Spleen (tissue), 11 donors: ENCODE measurements around the gene IL18RAP. TPM values are rescaled to one million over a fixed set of nuclear protein-coding genes. Genes with fewer than 3 reads are reported as not detected.

Experiments
- DNase-seq: peaks from one replicate; pipeline ENCODE4 v3.0.0-alpha.2; 2020
- H3K27ac ChIP-seq, 8 donors: fragments of 200-600 bp; sonication (generic) in 7 of 8; 1 replicate in 4 of 8; 2 replicates in 4 of 8; pipeline versions ENCODE4 v1.5.0 to v1.8.0; 2016 to 2021; ENCODE audit warnings: inconsistent platforms in 4 of 8, mild to moderate bottlenecking in 4 of 8, moderate library complexity in 1 of 8
- H3K27me3 ChIP-seq, 7 donors: fragments of 200-600 bp; sonication (generic) in 6 of 7; replicated peaks in 1 of 7; 1 replicate in 4 of 7; 2 replicates in 3 of 7; pipeline versions ENCODE4 v1.5.0 to v1.8.0; 2016 to 2021; ENCODE audit warnings: inconsistent platforms in 3 of 7, mild to moderate bottlenecking in 1 of 7
- H3K36me3 ChIP-seq, 6 donors: fragments of 200-600 bp; sonication (generic) in 5 of 6; 1 replicate in 4 of 6; 2 replicates in 2 of 6; pipeline versions ENCODE4 v1.5.0 to v1.8.0; 2016 to 2021; ENCODE audit warnings: inconsistent platforms in 2 of 6
- H3K4me1 ChIP-seq, 6 donors: fragments of 200-600 bp; sonication (generic) in 5 of 6; 1 replicate in 3 of 6; 2 replicates in 3 of 6; pipeline versions ENCODE4 v1.5.0 to v1.8.0; 2016 to 2021; ENCODE audit warnings: inconsistent platforms in 3 of 6
- H3K4me3 ChIP-seq, 8 donors: fragments of 200-600 bp; sonication (generic) in 7 of 8; 1 replicate in 4 of 8; 2 replicates in 4 of 8; pipeline versions ENCODE4 v1.5.0 to v1.8.0; 2016 to 2021; ENCODE audit warnings: inconsistent platforms in 4 of 8, mild to moderate bottlenecking in 4 of 8, moderate library complexity in 2 of 8
- H3K9me3 ChIP-seq, 8 donors: fragments of 200-600 bp; sonication (generic) in 7 of 8; 1 replicate in 4 of 8; 2 replicates in 4 of 8; pipeline versions ENCODE4 v1.5.0 to v1.8.0; 2016 to 2021; ENCODE audit warnings: inconsistent platforms in 4 of 8
- CTCF ChIP-seq, 11 experiments: fragments of 200-600 bp in 7 of 11; fragments of 450-650 bp in 4 of 11; sonication (generic) in 4 of 11; IDR thresholded peaks in 8 of 11; conservative IDR thresholded peaks in 3 of 11; 1 replicate in 7 of 11; 2 replicates in 4 of 11; pipeline versions ENCODE4 v1.4.0 to v1.8.0; 2016 to 2021; ENCODE audit warnings: antibody characterized with exemption in 11 of 11, inconsistent platforms in 4 of 11, mild to moderate bottlenecking in 1 of 11
- POLR2A ChIP-seq, 3 donors: fragments of 450-650 bp; IDR thresholded peaks; one replicate each; pipeline ENCODE4 v1.5.1; 2017; ENCODE audit warnings: antibody characterized with exemption in 3 of 3, mild to moderate bottlenecking in 1 of 3
- POLR2AphosphoS5 ChIP-seq, 3 donors: sonication (generic); formaldehyde crosslinking; IDR thresholded peaks; one replicate each; pipeline ENCODE4 v1.5.1; 2017; ENCODE audit warnings: antibody characterized with exemption in 3 of 3
- WGBS, 5 donors: extraction: QIAGEN DNeasy Blood & Tissue Kit in 3 of 5; methylation state at CpG; one replicate each; pipeline versions ENCODE4 v1.1.5 to v1.1.7; 2013 to 2018; 5-methylcytosine and 5-hydroxymethylcytosine counted together
- intact Hi-C: fragments of 100-400 bp; cut with DNase I; formaldehyde crosslinking; loops from one replicate; pipeline ENCODE4 v1.15.0; 2023; ENCODE audit warnings: low total_unique reads
- polyA plus RNA-seq, 3 donors: library from polyadenylated mRNA; stranded (reverse); fragments of 200-250 nt; gene quantifications; one replicate each; pipeline ENCODE4 v1.2.1, GENCODE V29; 2013
- total RNA-seq, 7 donors: library from RNA; depleted of rRNA in 3 of 7; stranded (reverse); fragments of >200 nt in 3 of 7; fragmentation: NEBNext Ultra II Directional in 4 of 7; extraction: Animal tissue kit (Norgen Biotek cat#: 25700) in 4 of 7; gene quantifications; one replicate each; pipeline versions ENCODE4 v1.1.0 to v1.2.1, GENCODE V29; 2016 to 2021
- donor health status: healthy with polysubstance abuse.
- donor health status: DM: no; HTN: no; CAD: no; lungs with moderate emphysema.
- donor health status: DM: no; HTN: no; CAD: no.
- donor health status: Bipolar disorder and iron deficiency.
- donor health status: healthy.
- donor health status: DM: no; HTN: no; CAD: no.
- donor health status: DM: yes; HTN: yes; CAD: no.

Gene IL18RAP
- total and polyA plus RNA-seq, 10 donors, result 1.5 to 145 (median 31.8) TPM

- DNase-seq, result no peak
- H3K27ac ChIP-seq, result no peak overlapping the region
- TF ChIP-seq POLR2AphosphoS5 (IDR thresholded peaks at IDR 0.05) (no peak), CTCF (IDR thresholded peaks at IDR 0.05 in 8 of 11, conservative IDR thresholded peaks at IDR 0.05 in 3 of 11) (no peak), POLR2A (IDR thresholded peaks at IDR 0.05) (no peak)
- H3K4me1 ChIP-seq, result peaks cover 0 to under 1% (median 0%) of the 10 kb centered on the region in 6 donors
- no peaks in the 10 kb centered on the region for H3K27me3 ChIP-seq
- intact Hi-C loops, result no loop called here
- WGBS, 5 donors, result 89 to 95% (median 92%) methylated on average over 3 of the region's 3 CpGs
- H3K4me3 ChIP-seq, result no peak overlapping the region
- H3K36me3 ChIP-seq, result peaks cover 0 to 93% (median 7%) of the 10 kb centered on the region in 6 donors
- peaks cover 8 to 39% (median 35%) of the 10 kb centered on the region in 8 donors for H3K9me3 ChIP-seq
Observed at GRCh38 chr2:102386004-102386403, 37.0 kb upstream of the IL18RAP start.

GRCh38 chr2:102386867-102387541 is 36.0 kb upstream of the IL18RAP start:
- intact Hi-C loops, result no loop called here
- Histone ChIP-seq H3K4me3 (no peak overlapping the region), H3K4me1 (peaks cover 0 to 10% (median 0%) of the 10 kb centered on the region in 6 donors), H3K36me3 (peaks cover 0 to 85% (median 6%) of the 10 kb centered on the region in 6 donors), H3K27ac (no peak overlapping the region), H3K9me3 (peaks cover 8 to 36% (median 31%) of the 10 kb centered on the region in 8 donors), H3K27me3 (no peaks in the 10 kb centered on the region)
- TF ChIP-seq POLR2AphosphoS5 (IDR thresholded peaks at IDR 0.05) (no peak), CTCF (IDR thresholded peaks at IDR 0.05 in 8 of 11, conservative IDR thresholded peaks at IDR 0.05 in 3 of 11) (no peak), POLR2A (IDR thresholded peaks at IDR 0.05) (no peak)
- WGBS, 5 donors, result 90 to 95% (median 91%) methylated on average over 2 to 3 of the region's 3 CpGs
- DNase-seq, result no peak

GRCh38 chr2:102387763-102388546 is 35.0 kb upstream of the IL18RAP start:
- WGBS, 5 donors, result 85 to 91% (median 88%) methylated on average over 7 of the region's 7 CpGs
- no peak for DNase-seq
- intact Hi-C loops, result no loop called here
- TF ChIP-seq POLR2A (IDR thresholded peaks at IDR 0.05) (no peak), CTCF (IDR thresholded peaks at IDR 0.05 in 8 of 11, conservative IDR thresholded peaks at IDR 0.05 in 3 of 11) (no peak), POLR2AphosphoS5 (IDR thresholded peaks at IDR 0.05) (no peak)
- no peak overlapping the region for H3K27ac ChIP-seq
- H3K4me1 ChIP-seq, result peaks cover 0 to 10% (median 0%) of the 10 kb centered on the region in 6 donors
- peaks cover 0 to 75% (median 3%) of the 10 kb centered on the region in 6 donors for H3K36me3 ChIP-seq
- peaks cover 8 to 27% (median 22%) of the 10 kb centered on the region in 8 donors for H3K9me3 ChIP-seq
- H3K27me3 ChIP-seq, result no peaks in the 10 kb centered on the region
- no peak overlapping the region for H3K4me3 ChIP-seq

GRCh38 chr2:102391565-102391964 is 31.4 kb upstream of the IL18RAP start:
- Histone ChIP-seq H3K4me3 (no peak overlapping the region), H3K27ac (no peak overlapping the region), H3K9me3 (no peaks in the 10 kb centered on the region), H3K27me3 (no peaks in the 10 kb centered on the region), H3K36me3 (peaks cover 0 to 53% (median 0%) of the 10 kb centered on the region in 6 donors), H3K4me1 (peaks cover 0 to 10% (median 0%) of the 10 kb centered on the region in 6 donors)
- intact Hi-C loops, result no loop called here
- 82 to 92% (median 89%) methylated on average over 2 of the region's 2 CpGs for WGBS, 5 donors
- no peak for DNase-seq
- TF ChIP-seq POLR2AphosphoS5 (IDR thresholded peaks at IDR 0.05) (no peak), CTCF (IDR thresholded peaks at IDR 0.05 in 8 of 11, conservative IDR thresholded peaks at IDR 0.05 in 3 of 11) (no peak), POLR2A (IDR thresholded peaks at IDR 0.05) (no peak)
